ENCODE results near the gene TPGS2. TPM values are rescaled to one million over a fixed set of nuclear protein-coding genes. Genes with fewer than 3 reads are reported as not detected.

The TPGS2 gene
- polyA plus RNA-seq, 1 of the 3 experiments (the other 2 are of a cell fraction) = 235 TPM

DNA sequence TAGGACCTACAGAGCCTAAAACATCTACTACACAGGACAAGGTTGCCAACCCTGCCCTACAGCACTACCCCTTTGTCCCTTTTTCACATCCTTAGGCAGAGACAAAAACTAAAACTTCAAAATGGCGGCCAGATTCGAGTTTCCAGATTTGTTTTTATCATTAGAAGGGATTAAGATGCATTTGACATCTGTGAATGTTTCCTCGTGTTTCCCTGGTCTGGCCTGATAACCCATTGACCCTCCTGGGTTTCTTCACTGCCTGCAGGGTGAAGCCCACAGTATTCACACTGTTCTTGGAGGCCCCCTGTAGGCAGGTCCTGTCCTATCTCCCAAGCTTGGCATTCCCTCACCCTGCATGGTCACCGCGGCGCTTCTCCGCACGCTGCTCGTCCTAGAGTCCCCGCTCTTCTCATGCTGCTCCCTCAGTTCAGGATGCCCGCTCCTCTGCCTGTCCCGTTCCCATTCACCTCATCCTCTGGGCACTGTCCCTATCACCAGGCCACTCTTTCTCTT, 67.6 kb downstream of the TPGS2 start:
- Histone ChIP-seq H4K20me1 (ENCODE audit: insufficient read depth) (no peaks in the 10 kb centered on the region), H3K9ac (no peak overlapping the region), H3K4me3 (ENCODE audit: low read depth in 2 of 2, low read length in 1 of 2) (no peak overlapping the region), H3K27ac (ENCODE audit: low read depth in 2 of 2, low read length in 1 of 2) (no peak overlapping the region), H2AFZ (ENCODE audit: low read depth) (no peak overlapping the region), H3K36me3 (replicated peaks in 1 of 2; ENCODE audit: control insufficient read depth in 1 of 2, insufficient read depth in 2 of 2, low read length in 1 of 2) (peaks cover 0 to 11% of the 10 kb centered on the region in 2 experiments), H3K9me3 (no peaks in the 10 kb centered on the region), H3F3A (replicated peaks; ENCODE audit: insufficient read depth) (no peaks in the 10 kb centered on the region), H3K79me2 (ENCODE audit: insufficient read depth) (no peaks in the 10 kb centered on the region), H3K4me1 (ENCODE audit: control insufficient read depth in 1 of 2, insufficient read depth in 2 of 2, low read depth in 1 of 2, low read length in 1 of 2) (peaks cover 5 to 12% of the 10 kb centered on the region in 2 experiments; a peak in 2 of 4 replicates), H3K4me2 (no peak overlapping the region), H3K27me3 (ENCODE audit: insufficient read depth) (no peaks in the 10 kb centered on the region), H3K9me2 (no peaks in the 10 kb centered on the region)
- no peak for DNase-seq
- TF ChIP-seq JUND (IDR thresholded peaks at IDR 0.05) = no peak
- TF ChIP-seq POLR2AphosphoS5 (IDR thresholded peaks at IDR 0.05; ENCODE audit: low read depth, low read length) = no peak
- TF ChIP-seq, protein P1, sequence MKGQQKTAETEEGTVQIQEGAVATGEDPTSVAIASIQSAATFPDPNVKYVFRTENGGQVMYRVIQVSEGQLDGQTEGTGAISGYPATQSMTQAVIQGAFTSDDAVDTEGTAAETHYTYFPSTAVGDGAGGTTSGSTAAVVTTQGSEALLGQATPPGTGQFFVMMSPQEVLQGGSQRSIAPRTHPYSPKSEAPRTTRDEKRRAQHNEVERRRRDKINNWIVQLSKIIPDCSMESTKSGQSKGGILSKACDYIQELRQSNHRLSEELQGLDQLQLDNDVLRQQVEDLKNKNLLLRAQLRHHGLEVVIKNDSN (IDR thresholded peaks at IDR 0.05; ENCODE audit: borderline replicate concordance, low read depth) = no peak
- no peak for TF ChIP-seq NRF1 (IDR thresholded peaks at IDR 0.05; ENCODE audit: low read depth, low read length)
- TF ChIP-seq FOXJ3 (CRISPR knock-in tag; IDR thresholded peaks at IDR 0.05) = no peak
- TF ChIP-seq, protein P2, sequence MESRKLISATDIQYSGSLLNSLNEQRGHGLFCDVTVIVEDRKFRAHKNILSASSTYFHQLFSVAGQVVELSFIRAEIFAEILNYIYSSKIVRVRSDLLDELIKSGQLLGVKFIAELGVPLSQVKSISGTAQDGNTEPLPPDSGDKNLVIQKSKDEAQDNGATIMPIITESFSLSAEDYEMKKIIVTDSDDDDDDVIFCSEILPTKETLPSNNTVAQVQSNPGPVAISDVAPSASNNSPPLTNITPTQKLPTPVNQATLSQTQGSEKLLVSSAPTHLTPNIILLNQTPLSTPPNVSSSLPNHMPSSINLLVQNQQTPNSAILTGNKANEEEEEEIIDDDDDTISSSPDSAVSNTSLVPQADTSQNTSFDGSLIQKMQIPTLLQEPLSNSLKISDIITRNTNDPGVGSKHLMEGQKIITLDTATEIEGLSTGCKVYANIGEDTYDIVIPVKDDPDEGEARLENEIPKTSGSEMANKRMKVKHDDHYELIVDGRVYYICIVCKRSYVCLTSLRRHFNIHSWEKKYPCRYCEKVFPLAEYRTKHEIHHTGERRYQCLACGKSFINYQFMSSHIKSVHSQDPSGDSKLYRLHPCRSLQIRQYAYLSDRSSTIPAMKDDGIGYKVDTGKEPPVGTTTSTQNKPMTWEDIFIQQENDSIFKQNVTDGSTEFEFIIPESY (IDR thresholded peaks at IDR 0.05; ENCODE audit: borderline replicate concordance, low read depth) = no peak
- no peak for TF ChIP-seq EZH2phosphoT487 (IDR thresholded peaks at IDR 0.05; ENCODE audit: borderline replicate concordance, low read depth)
- TF ChIP-seq, protein P3, sequence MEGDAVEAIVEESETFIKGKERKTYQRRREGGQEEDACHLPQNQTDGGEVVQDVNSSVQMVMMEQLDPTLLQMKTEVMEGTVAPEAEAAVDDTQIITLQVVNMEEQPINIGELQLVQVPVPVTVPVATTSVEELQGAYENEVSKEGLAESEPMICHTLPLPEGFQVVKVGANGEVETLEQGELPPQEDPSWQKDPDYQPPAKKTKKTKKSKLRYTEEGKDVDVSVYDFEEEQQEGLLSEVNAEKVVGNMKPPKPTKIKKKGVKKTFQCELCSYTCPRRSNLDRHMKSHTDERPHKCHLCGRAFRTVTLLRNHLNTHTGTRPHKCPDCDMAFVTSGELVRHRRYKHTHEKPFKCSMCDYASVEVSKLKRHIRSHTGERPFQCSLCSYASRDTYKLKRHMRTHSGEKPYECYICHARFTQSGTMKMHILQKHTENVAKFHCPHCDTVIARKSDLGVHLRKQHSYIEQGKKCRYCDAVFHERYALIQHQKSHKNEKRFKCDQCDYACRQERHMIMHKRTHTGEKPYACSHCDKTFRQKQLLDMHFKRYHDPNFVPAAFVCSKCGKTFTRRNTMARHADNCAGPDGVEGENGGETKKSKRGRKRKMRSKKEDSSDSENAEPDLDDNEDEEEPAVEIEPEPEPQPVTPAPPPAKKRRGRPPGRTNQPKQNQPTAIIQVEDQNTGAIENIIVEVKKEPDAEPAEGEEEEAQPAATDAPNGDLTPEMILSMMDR (IDR thresholded peaks at IDR 0.05) = no peak
- POLR2A ChIA-PET = no interaction called here
- CTCF ChIA-PET = interaction anchor here (2.4 kb wide), 1 partner anchor 73 kb away, joined by 12 read pairs; no protein-coding TSS in a partner anchor
- 89% methylated on average over 12 of the region's 12 CpGs for WGBS (ENCODE audit: low lambda C conversion rate)

DNA sequence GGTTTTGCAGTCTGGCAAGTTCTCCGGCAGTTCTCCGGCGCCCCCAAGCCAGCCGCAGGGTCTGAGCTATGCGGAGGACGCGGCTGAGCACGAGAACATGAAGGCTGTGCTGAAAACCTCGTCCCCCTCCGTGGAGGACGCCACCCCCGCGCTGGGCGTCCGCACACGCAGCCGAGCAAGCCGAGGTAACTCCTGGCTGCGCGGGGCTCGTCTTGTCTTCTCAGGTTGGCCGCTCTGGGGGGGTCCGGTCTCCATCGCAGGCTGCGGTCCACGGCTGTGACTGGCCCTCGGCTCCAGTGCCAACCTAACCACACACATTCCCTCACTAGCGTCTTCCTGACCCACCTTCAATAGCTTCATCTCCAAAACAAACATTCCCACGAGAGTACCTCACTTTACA, 68.2 kb downstream of the TPGS2 start:
- ChIA-PET POLR2A (no interaction called here), CTCF (interaction anchor here (2.4 kb wide), 1 partner anchor 73 kb away, joined by 12 read pairs; no protein-coding TSS in a partner anchor)
- H2AFZ ChIP-seq (ENCODE audit: low read depth) = no peak overlapping the region
- H4K20me1 ChIP-seq (ENCODE audit: insufficient read depth) = no peaks in the 10 kb centered on the region
- H3K9me2 ChIP-seq = no peaks in the 10 kb centered on the region
- WGBS (ENCODE audit: low lambda C conversion rate) = 91% methylated on average over 29 of the region's 29 CpGs
- peaks cover 0 to 10% of the 10 kb centered on the region in 2 experiments for H3K36me3 ChIP-seq (replicated peaks in 1 of 2; ENCODE audit: control insufficient read depth in 1 of 2, insufficient read depth in 2 of 2, low read length in 1 of 2)
- no peak overlapping the region for H3K4me3 ChIP-seq (ENCODE audit: low read depth in 2 of 2, low read length in 1 of 2)
- H3K9ac ChIP-seq = no peak overlapping the region
- no peak overlapping the region for H3K4me2 ChIP-seq
- peaks cover 8 to 12% of the 10 kb centered on the region in 2 experiments; a peak in 2 of 4 replicates for H3K4me1 ChIP-seq (ENCODE audit: control insufficient read depth in 1 of 2, insufficient read depth in 2 of 2, low read depth in 1 of 2, low read length in 1 of 2)
- no peak overlapping the region for H3K27ac ChIP-seq (ENCODE audit: low read depth in 2 of 2, low read length in 1 of 2)
- H3K27me3 ChIP-seq (ENCODE audit: insufficient read depth) = no peaks in the 10 kb centered on the region
- no peak for DNase-seq
- no peaks in the 10 kb centered on the region for H3K9me3 ChIP-seq
- no peaks in the 10 kb centered on the region for H3F3A ChIP-seq (replicated peaks; ENCODE audit: insufficient read depth)
- H3K79me2 ChIP-seq (ENCODE audit: insufficient read depth) = no peaks in the 10 kb centered on the region
- TF ChIP-seq, protein P2 (IDR thresholded peaks at IDR 0.05; ENCODE audit: borderline replicate concordance, low read depth) = no peak
- TF ChIP-seq, protein P3 (IDR thresholded peaks at IDR 0.05) = no peak
- TF ChIP-seq FOXJ3 (CRISPR knock-in tag; IDR thresholded peaks at IDR 0.05) = no peak
- TF ChIP-seq, protein P1 (IDR thresholded peaks at IDR 0.05; ENCODE audit: borderline replicate concordance, low read depth) = no peak
- TF ChIP-seq, protein P4, sequence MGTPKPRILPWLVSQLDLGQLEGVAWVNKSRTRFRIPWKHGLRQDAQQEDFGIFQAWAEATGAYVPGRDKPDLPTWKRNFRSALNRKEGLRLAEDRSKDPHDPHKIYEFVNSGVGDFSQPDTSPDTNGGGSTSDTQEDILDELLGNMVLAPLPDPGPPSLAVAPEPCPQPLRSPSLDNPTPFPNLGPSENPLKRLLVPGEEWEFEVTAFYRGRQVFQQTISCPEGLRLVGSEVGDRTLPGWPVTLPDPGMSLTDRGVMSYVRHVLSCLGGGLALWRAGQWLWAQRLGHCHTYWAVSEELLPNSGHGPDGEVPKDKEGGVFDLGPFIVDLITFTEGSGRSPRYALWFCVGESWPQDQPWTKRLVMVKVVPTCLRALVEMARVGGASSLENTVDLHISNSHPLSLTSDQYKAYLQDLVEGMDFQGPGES (IDR thresholded peaks at IDR 0.05; ENCODE audit: low read depth, low read length) = no peak
- no peak for TF ChIP-seq GABPA (IDR thresholded peaks at IDR 0.05; ENCODE audit: low read depth)
- no peak for TF ChIP-seq RAD21 (IDR thresholded peaks at IDR 0.05; ENCODE audit: low read length)
- no peak for TF ChIP-seq FOSL2 (IDR thresholded peaks at IDR 0.05; ENCODE audit: borderline replicate concordance, low read depth)
- no peak for TF ChIP-seq FOXM1 (IDR thresholded peaks at IDR 0.05; ENCODE audit: low read depth)
- TF ChIP-seq ELF1 (IDR thresholded peaks at IDR 0.05) = no peak
- TF ChIP-seq SMC3 (IDR thresholded peaks at IDR 0.05; ENCODE audit: low read depth, low read length) = no peak

Data from SK-N-SH (cell line).